Endothelial cell of umbilical vein (primary cell): ENCODE measurements around the gene MCUR1.

Source experiments
- EZH2 ChIP-seq: IDR thresholded peaks from 2 replicates; pipeline ENCODE4 v1.6.1; 2012; ENCODE audit warnings: borderline replicate concordance, low read depth, mild to moderate bottlenecking, moderate library complexity, low read length, inconsistent platforms; ENCODE audit not compliant: severe bottlenecking
- MYC ChIP-seq: IDR thresholded peaks from one replicate; pipeline ENCODE4 v1.6.1; 2011; ENCODE audit warnings: mild to moderate bottlenecking, low read depth, low read length
- POLR2A ChIP-seq: IDR thresholded peaks from 2 replicates; pipeline ENCODE4 v1.6.1; 2012; ENCODE audit warnings: low read depth, mild to moderate bottlenecking, control low read depth, low read length
- TF ChIP-seq, protein P1 (sequence below), 2 donors: IDR thresholded peaks; 1 replicate in 1 of 2; 2 replicates in 1 of 2; pipeline ENCODE4 v1.5.1; 2011; ENCODE audit warnings: low read length in 2 of 2, mild to moderate bottlenecking in 2 of 2, moderate library complexity in 2 of 2, control low read depth in 1 of 2, inconsistent platforms in 1 of 2, low read depth in 1 of 2; ENCODE audit not compliant: insufficient read depth in 1 of 2; ENCODE audit errors: extremely low read depth in 1 of 2
- TF ChIP-seq, protein P2 (sequence below): IDR thresholded peaks from 2 replicates; pipeline ENCODE4 v1.6.1; 2011; ENCODE audit not compliant: insufficient read depth, insufficient read length

DNA sequence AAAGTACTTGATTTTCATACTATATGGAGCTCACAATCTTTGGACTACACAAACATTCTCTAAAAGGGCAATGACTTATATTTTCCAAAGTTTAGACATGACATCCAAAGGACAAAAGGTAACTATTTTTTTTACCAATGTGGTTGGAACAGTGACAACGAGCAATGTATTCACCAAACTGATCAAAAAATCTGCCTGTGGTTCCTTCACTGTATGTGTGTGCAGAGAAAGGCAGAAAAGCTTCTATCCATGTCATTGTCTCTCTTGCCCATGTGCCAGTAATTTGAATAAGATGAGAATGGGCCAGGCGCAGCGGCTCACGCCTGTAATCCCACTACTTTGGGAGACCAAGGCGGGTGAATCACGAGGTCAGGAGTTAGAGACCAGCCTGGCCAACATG lies 25.5 kb downstream of the MCUR1 start:
- TF ChIP-seq, protein P1, sequence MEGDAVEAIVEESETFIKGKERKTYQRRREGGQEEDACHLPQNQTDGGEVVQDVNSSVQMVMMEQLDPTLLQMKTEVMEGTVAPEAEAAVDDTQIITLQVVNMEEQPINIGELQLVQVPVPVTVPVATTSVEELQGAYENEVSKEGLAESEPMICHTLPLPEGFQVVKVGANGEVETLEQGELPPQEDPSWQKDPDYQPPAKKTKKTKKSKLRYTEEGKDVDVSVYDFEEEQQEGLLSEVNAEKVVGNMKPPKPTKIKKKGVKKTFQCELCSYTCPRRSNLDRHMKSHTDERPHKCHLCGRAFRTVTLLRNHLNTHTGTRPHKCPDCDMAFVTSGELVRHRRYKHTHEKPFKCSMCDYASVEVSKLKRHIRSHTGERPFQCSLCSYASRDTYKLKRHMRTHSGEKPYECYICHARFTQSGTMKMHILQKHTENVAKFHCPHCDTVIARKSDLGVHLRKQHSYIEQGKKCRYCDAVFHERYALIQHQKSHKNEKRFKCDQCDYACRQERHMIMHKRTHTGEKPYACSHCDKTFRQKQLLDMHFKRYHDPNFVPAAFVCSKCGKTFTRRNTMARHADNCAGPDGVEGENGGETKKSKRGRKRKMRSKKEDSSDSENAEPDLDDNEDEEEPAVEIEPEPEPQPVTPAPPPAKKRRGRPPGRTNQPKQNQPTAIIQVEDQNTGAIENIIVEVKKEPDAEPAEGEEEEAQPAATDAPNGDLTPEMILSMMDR (IDR thresholded peaks at IDR 0.05; ENCODE audit: extremely low read depth in 1 of 2, insufficient read depth in 1 of 2, low read depth in 1 of 2, low read length in 2 of 2): no peak
- TF ChIP-seq MYC: no peak
- no peak for TF ChIP-seq POLR2A
- TF ChIP-seq EZH2: no peak
- TF ChIP-seq, protein P2, sequence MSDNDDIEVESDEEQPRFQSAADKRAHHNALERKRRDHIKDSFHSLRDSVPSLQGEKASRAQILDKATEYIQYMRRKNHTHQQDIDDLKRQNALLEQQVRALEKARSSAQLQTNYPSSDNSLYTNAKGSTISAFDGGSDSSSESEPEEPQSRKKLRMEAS: no peak
